Activated T-cell treated with anti-CD3 and anti-CD28 coated beads, Interleukin-2, amount 50 U/mL, for 1 hour (primary cell): ENCODE results near the gene ANTXR1.

Experiments used
- DNase-seq: peaks from one replicate; pipeline ENCODE4 v3.0.0-alpha.2; 2020

ANTXR1 gene

DNA sequence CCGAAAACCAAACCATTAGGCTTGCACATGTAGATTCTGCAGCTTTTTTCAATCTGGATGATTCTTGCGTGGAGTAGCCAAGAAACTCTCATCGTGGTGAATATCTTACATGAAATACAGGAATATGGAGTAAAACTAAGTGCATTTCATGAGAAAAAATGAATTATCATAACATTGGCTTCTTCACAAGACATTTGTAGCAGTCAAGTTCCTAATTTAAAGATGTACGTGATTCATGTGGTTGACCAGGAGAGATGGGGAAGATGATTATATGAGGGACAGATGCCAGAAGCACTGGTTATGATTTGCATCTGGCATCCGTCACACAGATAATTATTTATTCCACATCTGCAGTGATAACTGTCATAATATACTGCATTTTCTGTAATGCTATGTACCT, 90.4 kb downstream of the ANTXR1 start:
- DNase-seq, result no peak

DNA sequence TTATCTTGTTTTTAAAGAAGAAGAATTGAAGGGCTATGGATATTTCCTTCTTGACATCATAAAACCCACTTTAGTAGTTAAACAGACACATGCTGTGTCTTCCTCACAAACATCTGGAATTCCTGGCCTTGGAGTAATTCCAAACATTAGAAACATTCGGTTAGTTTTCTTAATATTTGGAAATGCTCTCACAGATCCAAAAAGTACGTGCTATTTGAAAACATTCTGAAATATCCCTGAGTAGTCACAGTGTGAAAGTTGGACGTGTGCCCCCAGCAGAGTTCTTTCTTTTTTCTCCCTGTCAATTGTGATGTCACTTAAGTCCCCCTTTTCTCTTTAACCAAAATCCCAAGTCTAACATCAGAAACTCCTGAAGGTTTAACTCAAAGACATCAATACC, 91.3 kb downstream of the ANTXR1 start:
- DNase-seq, result no peak

DNA sequence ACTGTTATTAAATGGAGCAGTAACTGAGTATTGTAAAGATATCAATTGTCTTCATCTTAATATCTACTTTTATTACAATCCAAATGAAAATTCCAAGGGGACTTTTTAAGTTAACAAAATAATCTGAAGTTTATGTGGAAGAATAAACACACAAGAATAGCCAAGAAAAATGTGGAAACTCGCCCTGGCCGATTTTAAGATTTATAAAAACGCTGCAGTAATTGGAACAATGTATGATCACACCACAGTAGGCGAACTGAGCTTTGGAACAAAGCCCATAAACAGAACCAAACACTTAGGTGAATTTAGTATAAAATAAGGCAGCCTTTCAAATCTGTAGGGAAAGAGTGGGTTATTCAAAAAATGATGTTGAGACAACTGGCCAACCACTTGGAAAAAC, 96.3 kb downstream of the ANTXR1 start:
- DNase-seq, result no peak

DNA sequence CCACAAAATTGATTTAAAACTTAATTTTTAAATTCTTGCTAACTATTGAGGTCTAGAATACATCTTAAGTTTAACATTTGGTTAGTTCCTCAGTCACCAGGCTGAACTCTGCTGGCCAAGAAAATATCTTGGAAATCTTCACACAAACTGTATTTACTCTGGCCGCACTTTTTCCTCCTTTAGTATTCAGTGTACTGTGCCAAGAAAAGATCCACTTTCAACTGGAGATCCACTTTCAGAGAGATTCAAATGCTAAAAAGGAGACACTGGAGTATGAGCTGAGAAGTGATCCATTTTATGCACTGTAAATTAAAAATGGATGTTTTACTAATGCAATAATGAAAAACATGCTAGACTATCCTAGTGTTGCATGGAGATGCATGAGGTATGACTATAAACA, 98.1 kb downstream of the ANTXR1 start:
- DNase-seq, result no peak

DNA sequence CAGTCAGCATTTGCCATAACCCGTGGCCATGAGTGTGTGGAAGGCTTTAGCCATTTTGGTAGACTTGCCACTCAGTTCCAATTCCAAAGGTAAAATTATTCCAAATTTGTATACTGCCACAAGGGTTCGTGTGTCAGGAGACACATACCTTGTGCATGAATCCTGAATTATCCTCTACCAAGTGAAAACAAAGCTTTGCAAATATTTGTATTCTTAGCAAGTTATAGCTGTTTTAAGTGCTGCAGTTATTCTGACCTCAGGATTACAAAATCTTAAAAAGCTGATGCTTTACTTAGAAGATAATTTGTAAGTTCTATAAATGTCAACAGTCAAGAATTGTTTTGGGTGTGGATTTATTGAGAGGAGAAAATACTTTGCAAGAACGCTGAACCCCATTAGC, 100.6 kb downstream of the ANTXR1 start:
- no peak for DNase-seq

DNA sequence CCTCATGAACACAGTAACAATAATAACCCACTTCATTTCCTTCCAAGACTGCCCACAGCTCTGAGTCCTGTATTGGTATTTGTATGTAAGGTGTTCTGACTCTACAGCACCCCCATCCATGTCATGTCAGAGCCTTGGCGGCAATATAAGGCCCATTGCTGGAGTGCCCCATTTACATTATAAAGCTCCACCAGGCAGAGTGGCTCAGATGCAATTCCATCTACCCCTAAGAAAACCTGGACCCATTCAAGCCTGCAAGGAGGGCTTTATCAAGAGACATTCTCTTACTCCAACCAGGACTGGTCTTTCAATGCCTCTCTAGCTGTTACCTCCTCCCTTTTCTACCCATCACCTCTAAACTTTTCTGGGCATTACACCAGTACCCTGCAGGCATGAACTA, 101.6 kb downstream of the ANTXR1 start:
- no peak for DNase-seq

DNA sequence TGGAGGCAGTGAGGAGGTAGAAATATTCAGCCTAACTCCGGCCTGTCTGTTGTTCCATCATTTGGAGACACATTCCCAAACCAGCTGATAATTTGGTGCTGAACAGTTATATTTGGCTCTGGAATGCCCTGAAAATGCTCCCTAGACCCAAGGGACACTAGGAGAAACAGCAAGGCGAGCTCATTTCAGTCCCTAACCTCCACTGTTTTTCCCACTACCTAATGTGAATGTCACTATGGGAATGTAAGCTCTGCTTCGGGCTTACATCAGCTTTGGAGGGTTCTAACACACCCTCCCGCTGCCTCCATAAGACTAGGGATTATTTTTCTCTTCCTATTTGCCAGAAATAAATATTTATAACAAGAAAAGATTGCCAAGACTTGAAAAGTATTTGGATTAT, 103.5 kb downstream of the ANTXR1 start:
- DNase-seq, result no peak

DNA sequence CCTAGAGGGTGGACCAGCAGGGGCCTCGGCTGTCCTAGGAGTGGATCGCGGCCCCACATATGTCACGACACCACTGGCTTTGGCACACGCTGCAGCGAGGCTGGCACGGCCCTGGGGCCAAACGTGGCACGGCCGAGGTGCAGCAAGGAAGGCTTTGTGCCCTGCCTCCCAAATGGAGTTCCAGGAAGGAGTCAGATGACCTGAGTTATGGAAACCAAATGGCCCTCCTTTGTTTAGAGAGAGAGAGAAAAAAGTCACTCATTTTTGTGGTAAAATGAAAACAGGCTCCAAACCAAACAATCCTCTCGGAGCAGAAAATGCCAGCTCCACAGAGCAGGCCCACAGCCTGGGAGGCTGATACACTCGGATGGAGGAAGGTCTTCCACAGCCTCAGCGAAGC, 105.6 kb downstream of the ANTXR1 start:
- DNase-seq, result no peak

DNA sequence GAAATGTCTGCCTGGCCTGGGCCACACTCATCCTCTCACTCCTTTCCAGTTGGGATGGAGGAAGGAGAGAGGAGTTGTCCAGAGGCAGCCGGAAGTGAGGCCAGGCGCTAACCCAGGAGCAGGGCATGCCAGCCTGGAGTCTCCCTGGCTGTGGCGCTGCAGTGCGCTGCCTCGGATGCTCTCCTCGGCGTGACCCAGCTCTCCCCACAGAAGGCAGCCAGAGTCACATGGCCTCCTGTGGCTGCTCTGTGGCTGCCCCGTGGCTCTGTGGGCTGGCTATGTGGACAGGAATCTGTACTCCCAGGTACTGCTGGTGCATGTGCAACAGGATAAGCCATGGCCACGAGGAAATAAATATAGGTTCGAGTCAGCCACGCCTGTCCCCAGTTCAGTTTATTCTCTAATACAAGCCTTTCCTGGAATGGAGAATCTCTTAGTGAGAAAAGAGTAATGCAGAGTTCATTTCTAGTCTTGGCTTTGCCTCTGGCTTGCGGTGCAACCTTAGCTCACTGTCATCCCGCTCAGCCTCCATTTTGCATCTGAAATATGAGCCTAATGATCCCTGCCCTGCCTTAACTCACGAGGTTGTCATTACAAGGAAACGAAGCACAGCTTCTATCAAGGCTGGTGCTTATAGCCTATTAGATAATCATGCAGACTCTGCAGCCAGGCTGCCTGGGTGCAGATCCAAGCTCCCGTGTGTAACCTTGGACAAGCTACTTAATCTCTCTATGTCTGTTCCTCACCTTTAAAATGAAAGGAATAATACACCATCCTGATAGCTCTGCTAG, 106.3 kb downstream of the ANTXR1 start:
- DNase-seq, result no peak

DNA sequence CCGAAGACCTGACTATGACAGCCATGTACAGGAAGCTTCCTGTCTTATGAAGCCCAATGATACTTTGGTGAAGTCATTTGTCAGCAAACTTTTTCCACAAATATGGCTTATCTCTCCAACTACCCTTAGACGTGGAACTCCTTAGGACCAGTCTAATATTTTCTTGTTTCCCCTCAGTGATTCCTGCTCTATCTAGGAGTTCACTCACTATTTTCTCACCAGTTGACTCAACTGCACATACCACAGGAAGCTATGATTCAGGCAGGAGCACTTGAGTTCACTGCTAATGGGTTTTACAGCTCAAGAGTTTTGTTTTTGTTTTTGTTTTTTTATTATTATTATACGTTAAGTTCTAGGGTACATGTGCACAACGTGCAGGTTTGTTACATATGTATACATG, 109.3 kb downstream of the ANTXR1 start:
- DNase-seq, result no peak

DNA sequence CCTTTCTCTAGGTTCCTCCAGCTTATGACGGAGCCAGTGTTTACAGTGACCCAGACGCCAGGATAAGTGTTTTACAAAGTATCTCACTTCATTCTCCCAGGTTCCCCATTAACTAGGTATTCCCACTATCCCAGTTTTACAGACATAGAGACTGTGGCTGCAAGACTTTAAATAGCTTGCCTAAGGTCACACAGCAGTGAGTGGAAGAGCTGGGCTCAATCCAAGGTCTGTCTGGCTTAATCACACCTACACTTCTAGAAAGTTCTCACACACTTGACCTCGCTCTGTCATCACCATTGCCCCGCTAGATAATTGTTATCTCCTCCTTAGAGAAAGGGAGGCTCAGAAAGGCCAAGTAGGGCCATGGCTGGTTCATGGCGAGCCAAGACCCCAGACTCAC, 110.2 kb downstream of the ANTXR1 start:
- no peak for DNase-seq

DNA sequence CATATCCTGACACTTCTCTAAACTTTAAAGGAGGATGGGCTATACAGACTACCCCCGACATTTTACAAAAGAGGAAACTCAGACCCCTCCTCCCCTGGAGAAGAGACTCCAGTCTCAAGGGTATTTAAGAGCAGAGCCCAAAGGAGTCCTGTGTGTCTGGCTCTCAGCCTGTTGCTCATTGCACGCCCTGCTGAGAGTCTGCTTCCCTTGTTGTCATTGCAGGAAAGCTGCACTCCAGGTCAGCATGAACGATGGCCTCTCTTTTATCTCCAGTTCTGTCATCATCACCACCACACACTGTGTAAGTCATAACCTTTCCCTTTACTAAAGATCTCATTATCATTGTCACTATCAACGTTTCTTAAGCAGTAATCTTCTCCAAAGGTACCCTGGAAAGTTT, 111.4 kb downstream of the ANTXR1 start:
- DNase-seq, result no peak

DNA sequence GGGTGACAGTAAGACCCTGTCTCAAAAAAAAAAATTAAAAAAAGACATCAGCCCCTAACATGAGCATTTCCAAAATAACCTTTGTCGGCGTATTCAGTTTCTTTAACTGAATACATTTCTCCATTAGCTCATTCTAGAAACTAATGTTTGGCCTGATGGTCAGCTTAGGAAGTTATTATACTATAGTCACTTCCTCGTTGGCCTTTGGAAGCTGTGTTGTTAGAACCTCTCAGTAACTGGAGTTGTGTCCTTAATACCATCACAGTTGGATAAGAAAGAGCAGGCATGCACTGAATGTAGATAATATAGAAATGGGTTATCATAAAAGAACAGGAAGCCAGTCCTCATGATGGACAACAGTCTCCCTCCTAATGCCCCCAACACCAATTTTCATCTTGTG, 112.8 kb downstream of the ANTXR1 start:
- no peak for DNase-seq

DNA sequence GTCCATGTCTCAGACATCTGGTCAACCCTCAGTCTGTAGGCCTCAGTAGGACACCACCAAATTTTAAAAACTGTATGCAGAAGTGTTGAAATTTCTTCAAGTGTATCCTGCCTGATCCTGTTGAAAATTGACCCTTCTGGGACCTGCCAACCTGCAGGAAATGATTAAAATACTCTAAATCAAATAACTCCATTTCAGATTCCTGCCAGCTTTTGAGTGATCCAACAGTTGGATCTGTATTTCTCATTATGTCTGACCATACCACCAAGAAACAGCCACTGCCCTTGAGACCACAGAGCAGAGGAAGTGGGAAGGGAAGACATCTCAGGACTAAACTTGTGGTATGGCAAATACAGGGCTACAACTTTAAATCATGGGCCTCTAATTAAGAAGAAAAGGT, 113.4 kb downstream of the ANTXR1 start:
- no peak for DNase-seq

DNA sequence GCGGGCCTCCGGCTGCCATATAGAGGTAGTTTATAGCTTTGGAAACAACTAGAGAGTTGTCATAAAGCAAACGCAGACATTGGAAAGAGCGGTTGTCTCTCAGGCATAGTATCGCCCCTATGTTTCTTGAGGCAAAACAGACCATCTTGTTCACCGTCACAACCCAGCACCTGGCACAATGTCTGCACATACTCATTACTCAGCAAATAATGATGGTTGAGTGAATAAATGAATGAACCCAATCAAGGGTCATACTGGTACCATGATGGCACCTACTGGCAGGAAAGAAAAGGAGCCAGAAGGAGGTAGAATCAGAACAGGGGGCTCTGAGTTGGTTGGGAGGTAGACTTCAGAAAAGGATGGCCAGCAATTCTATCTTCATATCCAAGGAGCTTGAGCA, 118.5 kb downstream of the ANTXR1 start:
- DNase-seq, result no peak

DNA sequence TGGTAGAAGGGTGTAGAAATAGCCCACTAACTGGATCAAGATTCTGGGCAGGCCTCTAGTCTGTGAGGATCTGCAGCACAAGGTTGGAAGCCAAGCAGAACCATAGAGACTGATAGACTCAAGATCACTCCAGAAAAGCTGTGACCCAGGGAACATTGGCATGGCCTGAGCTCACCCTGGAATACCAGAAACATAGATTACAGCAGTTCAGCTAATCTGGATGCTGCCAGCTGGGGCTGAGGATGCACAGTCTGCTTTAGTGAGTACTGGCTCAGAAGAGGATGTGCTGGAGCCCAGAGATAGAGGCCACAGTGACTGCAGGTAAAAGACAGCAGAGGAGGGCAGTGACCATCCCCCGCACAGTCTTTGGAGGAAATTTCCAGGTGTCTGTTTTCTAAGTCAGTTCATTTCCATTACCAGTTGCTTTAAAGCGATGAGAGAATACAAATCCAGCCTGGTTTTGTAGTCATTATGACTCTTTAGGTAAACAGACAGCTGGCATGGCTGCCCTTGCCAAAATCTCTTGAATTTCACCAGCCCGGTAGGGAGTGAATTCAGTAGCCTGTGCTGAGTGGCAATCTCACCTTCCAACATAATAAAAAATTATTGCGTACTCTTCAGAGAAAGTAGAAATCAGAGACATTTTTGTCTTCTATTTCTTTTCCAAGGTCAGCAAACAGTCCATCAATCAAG, 119.2 kb downstream of the ANTXR1 start:
- DNase-seq, result no peak

DNA sequence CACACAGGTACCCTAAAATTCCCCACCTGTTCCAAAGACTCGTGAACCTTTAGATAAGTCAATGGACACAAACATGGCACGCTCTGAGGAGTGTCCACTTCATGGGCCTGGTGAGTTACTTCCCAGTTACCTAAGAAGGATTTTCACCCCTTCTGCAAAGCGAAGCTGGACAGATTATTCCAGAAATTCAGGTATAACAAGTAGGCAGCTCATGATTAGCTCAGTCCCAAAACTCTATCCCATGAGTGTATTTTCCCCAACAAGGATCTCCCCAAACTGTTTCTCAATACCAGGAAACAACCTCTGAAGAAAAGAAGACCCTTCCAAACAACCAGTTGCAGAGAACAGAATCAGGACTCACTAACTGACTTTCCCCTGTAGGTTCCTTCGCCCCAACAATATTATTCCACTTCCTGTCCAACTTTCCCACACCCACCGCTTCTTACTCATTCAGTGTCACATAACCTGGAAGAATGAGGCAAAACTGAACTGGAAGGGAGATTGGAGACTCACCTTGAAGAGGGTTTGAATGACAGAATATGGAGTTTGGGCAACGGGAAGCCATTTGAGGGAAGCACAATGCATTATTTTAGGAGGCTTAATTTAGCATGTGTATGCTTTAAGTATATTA, 120.1 kb downstream of the ANTXR1 start:
- no peak for DNase-seq

DNA sequence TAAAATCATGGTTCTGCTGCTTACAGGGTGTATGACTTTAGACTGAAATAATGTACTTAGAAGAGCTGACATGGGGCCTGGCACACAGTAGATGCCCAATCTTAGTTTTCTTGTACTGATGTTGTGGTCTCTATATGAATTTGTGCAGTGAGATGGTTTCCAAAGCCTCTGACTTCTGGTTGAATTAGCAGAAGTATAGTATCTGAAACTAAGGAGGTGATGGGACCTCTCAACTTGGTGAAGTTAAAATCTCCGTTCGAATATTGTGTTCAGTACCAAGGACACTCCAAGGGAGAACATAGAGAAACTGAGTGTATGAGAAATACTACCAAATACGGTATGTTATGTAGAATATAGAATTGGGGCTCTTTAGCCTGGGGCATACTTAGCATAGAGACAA, 120.9 kb downstream of the ANTXR1 start:
- no peak for DNase-seq

DNA sequence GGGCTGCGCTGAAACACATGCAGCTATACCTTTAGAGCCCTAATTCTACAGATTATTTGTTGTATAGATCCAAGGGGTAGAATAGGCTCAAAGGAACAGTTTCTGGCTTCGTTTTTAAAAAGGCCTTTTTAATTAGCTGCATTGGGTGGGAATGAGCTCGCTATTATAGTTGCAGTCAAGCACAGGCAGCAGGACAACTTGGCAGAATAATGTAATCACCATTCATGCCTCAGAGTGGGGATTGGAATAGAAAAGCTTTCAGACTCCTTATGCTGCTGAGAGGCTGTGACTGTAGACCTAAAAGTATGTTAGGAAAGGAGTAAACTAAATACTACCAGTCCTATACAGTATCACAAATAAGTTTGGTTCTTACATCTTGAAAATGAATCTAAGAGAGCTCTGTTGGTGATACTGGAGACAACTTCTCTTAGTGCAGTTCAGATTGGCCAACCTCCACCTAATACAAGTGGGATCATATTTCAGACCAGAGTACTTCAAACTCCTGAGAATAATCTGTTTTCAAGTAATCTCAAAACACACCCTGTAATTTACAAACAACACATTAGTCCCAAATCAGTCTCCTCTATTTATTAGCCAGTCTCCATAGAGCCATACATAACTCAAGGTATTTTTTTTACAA, 121.4 kb downstream of the ANTXR1 start:
- no peak for DNase-seq

DNA sequence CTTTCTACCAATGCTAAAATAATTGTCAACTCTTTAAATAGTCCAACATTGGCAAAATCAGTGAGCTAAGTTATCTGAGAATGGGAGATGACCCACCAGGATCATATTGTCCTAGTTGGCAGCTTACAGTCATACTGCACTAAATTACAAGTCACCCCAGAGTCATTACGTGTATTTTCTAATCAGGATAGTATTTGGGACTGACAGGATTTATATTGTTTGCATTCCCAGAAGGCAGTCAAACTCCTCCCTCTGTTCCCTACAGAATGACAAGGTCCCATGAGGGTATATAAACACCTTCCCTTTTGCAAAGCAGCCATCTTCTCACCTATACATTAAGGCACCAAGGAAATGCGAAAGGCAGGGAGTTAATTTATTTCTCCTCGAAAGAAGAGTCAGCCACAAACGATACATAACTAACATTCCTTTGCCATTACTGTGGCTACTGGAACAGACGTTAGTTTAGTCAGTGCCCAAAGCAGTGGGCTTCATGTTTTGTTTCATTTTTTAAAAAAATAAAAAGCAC, 125.3 kb downstream of the ANTXR1 start:
- no peak for DNase-seq

DNA sequence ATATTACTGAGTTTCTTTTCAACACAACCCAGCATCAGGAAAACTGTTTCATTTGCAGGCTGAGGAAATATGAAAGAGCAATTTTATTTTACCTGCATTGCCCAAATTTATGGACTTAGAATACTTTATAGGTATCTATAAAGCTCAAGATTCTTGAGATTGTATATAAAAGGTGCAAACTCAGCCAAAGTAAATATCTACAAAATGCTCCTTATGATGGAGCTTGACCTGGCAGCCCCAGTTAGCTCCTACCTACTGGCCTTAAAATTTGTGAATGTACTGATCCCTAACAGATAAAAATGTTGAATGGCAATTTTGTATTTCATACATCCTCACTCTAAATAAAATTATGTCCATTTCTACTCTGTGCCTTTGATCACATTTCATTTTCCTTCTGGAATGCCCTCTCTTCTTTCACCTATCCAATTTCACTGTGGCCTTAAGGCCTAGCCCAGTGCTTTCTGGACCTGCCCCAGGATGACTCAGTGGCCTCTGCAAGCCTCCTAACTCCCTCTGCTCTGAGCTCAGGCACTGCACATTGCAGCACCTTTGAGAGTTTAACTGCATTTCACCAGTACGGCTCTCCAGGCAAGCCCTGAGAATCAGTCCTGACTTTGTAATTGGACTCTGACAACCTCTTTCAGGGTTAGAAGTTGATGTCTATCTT, 125.9 kb downstream of the ANTXR1 start:
- no peak for DNase-seq

DNA sequence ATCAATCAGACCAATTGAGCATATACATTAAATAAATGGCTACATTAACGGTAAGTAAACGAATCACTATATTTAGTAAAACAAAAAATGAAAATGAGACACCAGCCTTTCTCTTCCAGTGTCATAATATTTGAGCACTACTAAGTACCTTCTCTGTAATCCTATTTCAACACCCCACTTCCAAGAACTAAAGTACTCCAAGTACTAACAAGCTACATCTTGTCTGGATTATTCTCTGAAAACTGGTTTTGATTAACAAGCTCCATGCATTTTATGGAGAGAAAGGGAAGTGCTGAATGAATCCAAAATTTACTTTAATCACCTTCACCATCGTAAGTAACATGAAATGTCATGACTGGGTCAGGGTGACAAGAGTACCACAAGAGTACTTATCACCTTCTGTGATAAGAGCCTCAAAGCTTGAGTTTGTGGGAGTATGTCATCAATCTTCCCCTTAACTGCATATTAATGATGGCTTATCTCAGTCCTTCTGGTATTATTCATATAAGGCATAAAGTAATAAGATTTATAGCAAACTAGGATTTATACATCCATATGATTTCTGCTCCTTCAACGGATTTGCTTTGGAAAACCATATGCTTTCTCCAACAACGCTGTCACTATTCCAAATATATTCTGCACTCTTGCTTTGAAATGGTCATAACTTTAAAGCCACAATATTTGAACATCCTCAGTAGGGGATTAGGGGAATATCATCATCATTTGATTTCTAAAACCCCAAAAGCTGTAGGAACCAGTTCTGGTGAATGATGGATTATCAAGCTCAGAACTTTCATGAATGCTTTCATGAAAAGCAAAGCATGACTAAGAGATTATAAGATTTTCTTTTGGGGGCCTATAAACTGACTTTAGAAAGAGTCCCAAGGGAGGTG, 127.0 kb downstream of the ANTXR1 start:
- DNase-seq, result no peak
